HG03135 (cell line): ENCODE measurements around the gene INTS1.

Experiments
- ATAC-seq: cut with Tn5 transposase; IDR thresholded peaks from one replicate; pipeline ENCODE4 v1.9.1; 2021; ENCODE audit warnings: mild to moderate bottlenecking, moderate library complexity; ENCODE audit not compliant: unreplicated experiment

INTS1 gene

DNA sequence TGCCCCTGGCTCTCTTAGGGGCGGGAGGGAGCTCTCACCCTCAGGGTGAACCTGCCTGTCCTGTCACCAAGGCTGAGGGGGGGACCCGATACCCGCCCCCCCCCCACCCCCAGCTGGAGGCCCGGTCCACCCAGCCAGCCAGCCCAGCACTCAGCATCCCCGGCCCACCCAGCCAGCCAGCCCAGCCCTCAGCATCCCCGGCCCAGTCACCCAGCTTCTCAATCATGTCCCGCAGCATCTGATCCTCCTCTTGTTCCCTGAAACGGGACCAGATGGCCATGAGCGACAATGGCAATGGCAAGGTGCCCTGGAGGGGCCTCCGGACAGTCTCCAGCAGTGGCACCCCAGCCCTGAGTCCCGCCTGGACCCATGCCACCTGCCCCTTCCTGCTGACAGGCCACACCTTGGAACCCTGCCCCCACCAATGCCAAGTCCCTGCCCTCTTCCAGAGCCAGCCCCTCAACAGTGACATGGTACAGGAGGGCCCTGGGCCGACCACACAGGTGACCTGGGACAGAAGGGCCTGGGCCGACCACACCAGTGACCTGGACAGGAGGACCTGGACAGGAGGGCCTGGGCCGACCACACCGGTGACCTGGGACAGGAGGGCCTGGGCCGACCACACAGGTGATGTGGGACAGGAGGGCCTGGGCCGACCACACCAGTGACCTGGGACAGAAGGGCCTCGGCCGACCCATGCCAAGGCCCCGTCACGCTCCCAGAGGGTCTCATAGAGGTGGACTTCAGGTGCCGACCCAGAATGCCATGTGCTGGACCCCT lies 69.1 kb downstream of the INTS1 start:
- ATAC-seq, result no peak

DNA sequence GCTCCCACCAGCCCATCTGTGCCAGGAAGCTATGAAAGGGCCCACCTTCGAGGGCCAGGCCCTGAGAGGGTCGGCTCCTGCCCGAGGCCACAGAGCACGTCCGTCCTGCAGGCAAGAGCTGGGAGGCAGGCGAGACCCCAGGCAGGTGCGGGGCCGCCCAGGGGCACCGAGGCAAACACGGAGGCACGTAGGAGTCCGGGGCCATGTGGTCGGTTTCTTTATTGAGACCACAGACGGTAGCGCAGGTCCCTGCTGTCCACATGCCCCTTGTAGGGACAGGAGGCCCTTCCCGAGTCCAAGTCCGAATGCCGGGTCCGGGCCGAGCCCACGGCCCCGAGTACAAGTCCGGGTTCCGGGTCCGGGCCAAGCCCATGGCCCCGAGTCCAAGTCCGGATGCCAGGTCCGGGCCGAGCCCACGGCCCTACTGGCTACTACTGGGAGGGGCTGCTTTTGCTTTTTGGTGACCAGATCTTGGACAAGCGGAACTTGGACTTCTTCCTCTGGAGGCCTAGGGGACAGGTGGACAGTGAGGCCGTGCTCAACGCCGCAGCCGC lies 69.9 kb downstream of the INTS1 start:
- no peak for ATAC-seq

DNA sequence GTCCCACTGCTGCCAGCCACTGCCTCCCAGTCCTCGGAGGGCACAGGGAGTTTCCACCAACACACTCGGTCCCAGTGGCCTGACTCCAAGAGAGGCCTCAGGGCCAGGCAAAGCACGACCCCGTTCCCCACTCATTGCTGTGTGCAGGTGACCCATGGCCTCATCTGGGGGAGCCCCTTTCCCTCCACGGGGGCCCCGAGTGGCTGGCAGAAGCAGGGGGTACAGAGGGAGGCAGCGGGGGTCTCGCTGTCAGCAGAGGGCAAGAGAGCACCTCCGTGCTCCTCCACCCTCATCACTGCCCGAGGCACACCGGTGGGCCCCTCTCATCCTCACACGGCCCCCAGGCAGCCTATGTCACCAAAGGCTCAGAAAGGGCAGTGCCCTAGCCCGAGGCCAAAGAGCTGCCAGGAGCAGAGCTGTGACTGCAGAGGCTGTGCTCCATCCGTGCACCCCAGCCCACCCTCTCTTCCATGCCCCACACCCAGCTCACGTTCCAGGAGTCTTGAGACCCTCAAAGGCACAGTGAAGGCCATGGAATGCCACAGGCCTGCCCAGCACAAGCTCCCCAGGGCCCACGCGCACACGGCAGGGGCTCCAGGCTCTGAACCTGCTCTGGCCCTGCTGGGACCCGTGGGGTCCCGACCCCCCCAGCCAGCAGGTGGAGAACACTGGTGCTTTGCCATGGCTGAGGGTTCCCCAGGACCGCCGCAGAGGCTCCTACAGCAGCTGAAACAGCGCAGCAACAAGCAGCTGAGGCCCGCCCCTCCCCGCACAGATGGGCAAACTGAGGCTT lies 70.9 kb downstream of the INTS1 start:
- ATAC-seq, result no peak

- no peak for ATAC-seq
Measured at GRCh38 chr7:1432411-1433082, 71.6 kb downstream of the INTS1 start.

- ATAC-seq, result no peak
Measured at GRCh38 chr7:1431634-1432380, 72.4 kb downstream of the INTS1 start.

GRCh38 chr7:1431226-1431625 lies 73.0 kb downstream of the INTS1 start:
- ATAC-seq, result no peak

DNA sequence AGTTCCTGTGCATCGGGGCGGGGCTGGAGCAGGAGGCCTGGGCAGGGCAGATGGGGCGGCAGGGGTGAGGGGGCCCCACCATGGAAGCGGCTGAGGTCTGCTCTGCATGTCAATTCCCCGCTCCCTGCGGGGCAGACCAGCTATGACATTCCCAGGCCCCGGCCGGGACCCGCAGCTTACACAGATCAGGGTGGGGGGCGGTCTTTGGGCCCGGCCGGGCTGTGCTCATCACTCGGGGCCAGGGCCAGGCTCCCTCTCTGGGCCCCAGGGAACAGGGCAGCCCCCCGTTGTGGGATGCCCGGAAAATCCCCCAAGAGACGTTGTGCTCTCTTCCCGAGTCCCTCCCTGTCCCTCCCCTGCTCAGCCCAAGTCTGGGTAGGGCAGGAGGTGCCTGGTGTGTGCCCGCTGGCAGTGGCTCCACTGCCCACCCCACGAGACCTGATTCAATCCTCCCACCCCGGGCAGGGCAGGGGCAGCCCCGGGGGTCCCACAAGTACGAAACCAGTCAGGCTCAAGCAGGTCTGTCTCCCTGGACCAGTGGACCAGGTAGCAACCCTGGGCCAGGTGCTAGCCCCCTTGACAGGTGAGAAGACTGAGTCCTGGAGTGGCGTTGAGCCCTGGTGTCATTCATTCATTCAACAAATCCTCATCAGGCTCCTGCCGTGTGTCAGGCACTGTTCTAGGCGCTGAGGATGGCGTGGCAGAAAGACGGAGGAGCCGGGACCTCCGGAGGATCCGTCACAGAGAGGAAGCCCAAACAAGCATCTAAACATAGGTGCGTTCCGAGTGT lies 73.9 kb downstream of the INTS1 start:
- ATAC-seq, result no peak

- ATAC-seq, result no peak
Measured at GRCh38 chr7:1428941-1429501, 75.2 kb downstream of the INTS1 start.

- ATAC-seq, result no peak
Measured at GRCh38 chr7:1427064-1427657, 77.0 kb downstream of the INTS1 start.

DNA sequence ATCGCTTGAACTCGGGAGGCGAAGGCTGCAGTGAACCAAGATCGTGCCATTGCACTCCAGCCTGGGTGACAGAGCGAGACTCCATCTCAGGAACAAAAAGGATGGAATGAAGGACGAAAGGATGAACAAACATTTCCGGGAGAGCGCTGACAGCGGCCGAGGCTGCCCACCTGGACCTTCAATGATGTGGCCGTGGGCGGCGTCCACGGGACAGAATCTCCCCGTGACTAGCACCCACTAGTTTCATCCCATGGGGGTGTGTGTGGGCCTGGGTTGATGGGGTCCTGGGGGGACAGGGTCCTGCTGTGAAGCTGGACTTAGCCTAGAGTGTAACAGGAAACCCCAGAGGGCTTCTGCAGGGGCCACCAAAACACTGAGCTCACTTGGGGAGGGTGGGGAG lies 77.7 kb downstream of the INTS1 start:
- no peak for ATAC-seq

DNA sequence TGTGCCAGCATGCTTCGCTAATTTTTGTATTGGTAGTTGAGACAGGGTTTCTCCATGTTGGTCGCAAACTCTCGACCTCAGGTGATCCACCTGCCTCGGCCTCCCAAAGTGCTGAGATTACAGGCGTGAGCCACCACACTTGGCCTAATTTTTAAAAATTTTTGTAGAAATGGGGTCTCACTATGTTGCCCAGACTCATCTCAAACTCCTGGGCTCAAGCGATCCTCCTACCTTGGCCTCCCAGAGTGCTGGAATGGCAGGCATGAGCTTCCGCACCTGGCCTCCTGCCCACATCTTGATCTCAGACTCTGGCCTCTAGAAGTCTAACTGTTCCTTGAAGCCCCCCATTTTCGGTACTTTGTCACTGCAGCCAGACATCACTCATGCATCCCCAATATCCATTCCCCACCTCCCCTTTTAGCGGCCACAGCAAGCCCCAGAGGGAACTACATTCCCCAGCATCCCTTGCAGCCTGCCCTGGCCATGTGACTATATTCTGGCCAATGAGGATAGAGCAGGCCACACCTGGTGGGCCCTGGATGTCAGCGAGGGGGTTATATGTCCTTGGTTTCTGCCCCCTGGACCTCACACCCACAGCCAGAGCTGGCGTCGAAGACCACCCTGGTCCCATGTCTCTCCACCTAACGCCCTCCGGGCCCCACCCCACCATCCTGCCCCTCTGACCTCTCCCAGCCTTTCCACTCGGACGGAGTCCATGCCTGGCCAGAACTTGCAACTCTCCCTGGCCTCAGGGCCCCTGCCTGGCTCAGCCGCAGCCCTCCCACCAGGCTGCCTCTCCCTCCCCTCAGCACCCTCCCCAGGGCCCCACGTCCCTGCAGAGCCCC lies 78.7 kb downstream of the INTS1 start:
- ATAC-seq, result no peak

DNA sequence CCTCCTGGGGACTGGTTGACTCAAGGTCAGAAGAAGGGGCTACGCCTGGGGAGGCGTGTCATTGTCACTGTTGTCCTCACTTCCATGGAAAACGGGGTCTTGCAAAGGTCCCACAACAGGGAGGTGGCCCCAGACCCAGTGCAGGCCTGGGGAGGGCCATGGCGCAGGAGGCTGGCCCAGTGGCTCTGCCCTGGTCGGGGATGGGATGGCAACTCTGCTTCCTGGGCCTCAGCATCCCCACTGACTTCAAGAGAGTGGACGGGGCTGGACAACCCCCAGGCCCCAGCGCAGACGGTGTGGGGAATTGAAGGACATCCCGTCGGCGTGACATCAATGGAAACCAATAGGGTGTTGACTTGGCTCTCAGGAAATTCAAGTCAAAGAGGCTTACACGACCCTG lies 80.1 kb downstream of the INTS1 start:
- ATAC-seq, result no peak

GRCh38 chr7:1423264-1423811 lies 80.9 kb downstream of the INTS1 start:
- no peak for ATAC-seq

DNA sequence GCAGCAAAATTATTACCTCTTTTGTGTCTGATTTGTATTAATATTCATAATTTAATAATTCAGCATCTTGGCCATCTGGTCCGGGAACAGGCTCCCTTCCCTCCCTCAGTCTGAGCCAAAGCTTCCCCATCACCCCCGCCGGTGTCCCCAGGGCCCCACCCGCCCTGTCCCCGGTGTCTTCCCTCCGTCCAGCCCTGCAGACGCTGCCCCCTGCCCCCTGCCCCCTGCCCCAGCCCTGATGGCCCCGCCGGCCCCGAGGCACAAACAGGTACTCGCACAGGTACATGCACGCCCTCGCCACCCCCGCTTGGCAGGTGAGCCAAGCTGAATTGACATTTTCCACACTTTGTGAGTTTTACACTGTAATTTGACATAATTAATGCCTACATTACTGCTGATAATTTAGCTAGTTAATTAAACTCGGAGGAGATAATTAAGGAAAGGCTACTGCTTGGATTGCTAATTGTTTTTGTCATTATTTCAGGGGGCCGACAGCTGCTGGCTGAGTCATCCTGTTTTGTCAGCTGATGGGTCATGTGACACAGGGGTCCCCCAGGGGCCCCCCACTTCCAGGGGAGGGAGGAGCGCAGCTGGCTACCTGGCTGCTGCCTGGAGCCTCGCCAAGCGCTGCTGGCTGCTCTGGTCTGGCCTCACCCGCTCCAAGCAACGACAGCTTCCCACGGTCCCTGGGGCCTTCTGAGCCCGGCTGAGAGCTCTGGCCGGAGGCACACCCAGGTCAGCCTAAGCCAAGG lies 81.5 kb downstream of the INTS1 start:
- no peak for ATAC-seq

- ATAC-seq, result no peak
Measured at GRCh38 chr7:1421946-1422345, 82.2 kb downstream of the INTS1 start.

DNA sequence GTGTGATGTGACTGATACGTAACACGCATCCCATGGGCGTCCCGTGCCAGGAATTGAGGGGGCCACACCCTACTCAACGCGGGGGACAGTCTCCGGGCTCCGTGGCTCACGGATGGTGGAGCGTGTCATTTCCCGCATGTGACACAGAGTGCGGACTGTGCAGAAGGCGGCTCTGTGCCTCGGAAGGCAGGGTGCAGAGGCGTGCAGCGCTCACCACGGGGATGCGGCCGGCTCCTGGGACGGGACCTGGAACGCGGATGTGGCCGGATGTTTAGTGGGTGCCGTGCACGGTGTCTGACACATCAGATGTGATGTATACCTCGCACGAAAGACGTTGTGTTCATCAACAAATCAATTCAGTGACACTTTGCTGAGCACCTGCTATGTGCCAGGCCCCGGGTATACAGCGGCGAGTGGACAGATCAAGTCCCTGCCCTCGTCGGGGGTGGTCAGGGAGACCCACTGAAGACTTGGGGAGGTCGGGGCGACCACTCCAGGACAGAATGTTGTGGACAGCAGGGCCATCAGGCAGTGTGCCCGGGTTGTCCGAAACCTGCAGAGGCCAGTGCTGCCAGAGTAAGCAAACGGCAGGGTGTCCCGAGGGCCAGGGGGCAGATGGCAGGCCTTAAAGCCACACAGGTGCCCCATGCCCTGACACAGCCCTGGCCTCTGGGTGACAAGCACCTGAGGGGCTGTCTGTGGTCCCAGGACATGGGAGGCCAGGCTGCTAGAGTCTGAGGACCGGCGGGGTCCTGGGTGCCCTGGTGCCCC lies 83.0 kb downstream of the INTS1 start:
- no peak for ATAC-seq
